ENCODE data around the gene IL17B.
"Not testable (repeated sequence)": the region's sequence is repeated elsewhere in the genome, so short reads cannot be mapped to it uniquely, and the experiment has no call there.

The IL17B gene

DNA sequence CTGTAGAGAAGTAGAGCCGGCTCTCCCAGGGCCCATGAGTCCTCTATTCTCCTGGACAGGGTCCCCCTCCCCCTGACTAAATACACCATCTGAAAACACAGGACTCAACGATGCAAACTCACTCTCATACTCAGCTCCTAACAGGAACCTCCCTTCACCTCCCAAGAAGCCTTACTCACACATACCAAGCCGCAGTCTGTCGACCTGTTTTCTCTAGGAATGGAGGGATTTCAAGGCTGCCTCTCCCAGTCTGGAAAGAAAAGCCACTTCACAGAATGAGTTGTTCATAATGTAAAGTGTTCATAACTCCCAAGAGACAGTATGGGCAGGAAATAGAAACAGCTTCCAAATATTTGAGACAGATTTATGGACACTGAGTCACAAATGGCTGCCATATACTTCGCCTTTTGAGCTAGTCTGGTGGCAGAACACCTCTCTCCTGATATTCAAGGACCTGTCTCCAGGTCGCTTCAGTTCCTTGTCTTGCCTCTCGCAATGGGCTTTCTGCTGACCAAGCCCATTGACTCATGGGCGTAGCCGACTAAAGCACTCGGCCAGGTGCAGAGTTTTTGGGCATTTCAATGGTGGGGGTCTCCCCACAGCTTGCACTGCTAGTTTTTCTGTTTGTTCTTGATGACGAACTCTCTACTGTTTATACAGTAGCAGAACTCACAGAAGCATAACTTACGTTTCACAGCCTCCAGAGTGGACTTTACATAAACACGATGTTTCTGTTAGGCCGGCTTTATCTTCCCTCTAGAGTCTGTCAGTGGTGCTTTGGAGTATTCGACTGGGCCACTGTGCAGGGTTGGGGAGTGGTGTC, 25.0 kb upstream of the IL17B start:
- no peak for DNase-seq (ENCODE audit: low read depth in 1 of 2, low spot score in 1 of 2)
- in situ Hi-C loops (cut with HindIII; ENCODE audit: low pct_unique_long_range_greater_than_20kb, low sequenced_read_pairs): no loop called here
- TF ChIP-seq JUND (IDR thresholded peaks at IDR 0.05; ENCODE audit: low read depth): no peak

DNA sequence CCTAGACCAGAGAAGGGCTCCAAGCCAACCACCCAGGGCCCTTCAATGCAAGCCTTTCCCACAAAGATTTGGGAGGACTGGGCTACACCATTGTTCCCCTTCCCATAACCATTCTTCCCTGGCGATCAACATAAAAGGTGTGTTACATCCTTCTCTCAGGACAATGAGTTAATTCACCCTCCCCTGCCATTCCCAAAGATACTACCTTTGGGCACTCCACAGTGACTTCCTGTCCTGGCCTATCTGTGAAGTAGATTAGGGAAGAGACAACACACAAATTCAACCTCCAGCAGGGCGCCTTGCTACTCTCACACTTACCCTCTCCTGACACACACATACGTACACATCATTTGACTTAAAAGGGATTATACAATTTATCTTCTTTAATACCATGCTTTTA, 23.2 kb upstream of the IL17B start:
- in situ Hi-C loops (cut with HindIII; ENCODE audit: low pct_unique_long_range_greater_than_20kb, low sequenced_read_pairs): no loop called here
- DNase-seq (ENCODE audit: low read depth in 1 of 2, low spot score in 1 of 2): no peak
- TF ChIP-seq JUND (IDR thresholded peaks at IDR 0.05; ENCODE audit: low read depth): no peak

DNA sequence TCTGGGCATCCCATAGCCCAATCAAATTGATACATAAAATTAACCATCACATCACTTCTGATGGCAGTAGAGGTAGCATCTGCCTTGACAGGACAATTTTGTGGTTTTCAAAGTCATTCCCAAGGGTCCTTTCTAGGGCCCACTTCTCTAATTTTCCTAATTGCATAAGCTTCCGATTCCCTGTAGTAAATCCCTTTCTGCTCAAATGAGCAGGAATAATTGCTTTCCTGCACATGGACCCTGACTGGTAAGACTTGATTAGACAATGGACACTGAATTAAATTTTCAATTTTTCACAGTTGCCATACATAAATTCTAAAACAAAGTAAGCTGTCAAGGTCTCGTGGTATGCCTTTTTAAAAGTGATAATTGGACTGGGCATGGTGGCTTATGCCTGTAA, 22.0 kb upstream of the IL17B start:
- TF ChIP-seq JUND (IDR thresholded peaks at IDR 0.05; ENCODE audit: low read depth): no peak
- DNase-seq (ENCODE audit: low read depth in 1 of 2, low spot score in 1 of 2): no peak
- in situ Hi-C loops (cut with HindIII; ENCODE audit: low pct_unique_long_range_greater_than_20kb, low sequenced_read_pairs): no loop called here

DNA sequence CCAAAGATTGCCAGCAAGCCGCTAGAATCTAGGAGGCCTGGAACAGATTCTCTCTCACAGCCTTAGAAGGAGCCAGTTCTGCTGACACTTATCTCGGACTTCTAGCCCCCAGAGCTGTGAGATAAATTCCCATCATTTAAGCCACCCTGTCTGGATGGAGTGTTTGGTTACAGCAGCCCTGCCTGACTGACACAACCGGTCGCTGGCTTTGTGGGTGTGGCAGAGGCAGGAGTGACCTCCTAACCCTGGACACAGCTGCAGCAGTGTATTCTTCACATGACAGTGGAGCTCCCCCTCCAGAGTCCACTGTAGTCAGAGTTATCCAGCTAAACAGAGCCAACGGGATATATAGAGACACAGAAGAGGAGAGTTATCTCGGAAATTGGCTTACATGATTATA, 21.2 kb upstream of the IL17B start:
- no peak for DNase-seq (ENCODE audit: low read depth in 1 of 2, low spot score in 1 of 2)
- in situ Hi-C loops (cut with HindIII; ENCODE audit: low pct_unique_long_range_greater_than_20kb, low sequenced_read_pairs): no loop called here
- TF ChIP-seq JUND (IDR thresholded peaks at IDR 0.05; ENCODE audit: low read depth): no peak

DNA sequence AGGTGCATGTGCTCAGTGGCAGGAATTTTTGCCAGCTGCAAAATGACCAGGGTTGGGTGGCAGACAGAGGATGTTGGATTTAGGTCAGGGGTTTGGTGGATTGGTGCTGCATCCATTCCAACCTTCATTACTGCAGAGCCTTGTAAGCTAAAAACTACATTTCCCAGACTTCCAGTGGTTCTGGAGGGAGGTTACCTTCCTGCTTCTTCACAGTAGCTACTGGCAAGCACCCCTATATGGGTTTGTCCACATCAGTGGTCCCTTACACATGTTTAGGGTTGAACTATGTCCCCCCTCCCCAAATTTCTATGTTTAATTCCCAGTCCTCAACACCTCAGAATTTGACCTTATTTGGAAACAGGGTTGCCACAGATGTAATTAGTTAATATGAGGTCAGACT, 20.7 kb upstream of the IL17B start:
- no peak for TF ChIP-seq JUND (IDR thresholded peaks at IDR 0.05; ENCODE audit: low read depth)

DNA sequence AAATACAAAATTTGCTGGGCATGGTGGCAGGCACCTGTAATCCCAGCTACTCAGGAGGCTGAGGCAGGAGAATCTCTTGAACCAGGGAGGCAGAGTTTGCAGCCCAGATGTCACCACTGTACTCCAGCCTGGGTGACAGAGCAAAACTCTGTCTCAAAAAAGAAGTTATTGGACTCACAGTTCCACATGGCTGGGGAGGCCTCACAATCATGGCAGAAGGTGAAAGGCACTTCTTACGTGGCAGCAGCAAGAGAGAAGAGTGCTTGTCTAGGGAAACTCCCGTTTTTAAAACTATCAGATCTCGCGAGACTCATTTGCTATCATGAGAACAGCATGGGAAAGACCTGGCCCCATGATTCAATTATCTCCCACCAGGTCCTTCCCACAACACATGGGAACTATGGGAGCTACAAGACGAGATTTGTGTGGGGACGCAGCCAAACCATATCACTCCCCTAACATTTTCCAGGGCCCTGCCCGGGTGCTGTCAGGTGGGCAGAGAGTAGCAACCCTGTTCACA, 19.7 kb upstream of the IL17B start:
- in situ Hi-C loops (cut with HindIII; ENCODE audit: low pct_unique_long_range_greater_than_20kb, low sequenced_read_pairs); DNase-seq (ENCODE audit: low read depth in 1 of 2, low spot score in 1 of 2): not testable (repeated sequence)

More for the DNA sequence above, 20.7 kb upstream of the IL17B start:
- in situ Hi-C loops (cut with HindIII; ENCODE audit: low pct_unique_long_range_greater_than_20kb, low sequenced_read_pairs): no loop called here
- no peak for DNase-seq (ENCODE audit: low read depth in 1 of 2, low spot score in 1 of 2)

DNA sequence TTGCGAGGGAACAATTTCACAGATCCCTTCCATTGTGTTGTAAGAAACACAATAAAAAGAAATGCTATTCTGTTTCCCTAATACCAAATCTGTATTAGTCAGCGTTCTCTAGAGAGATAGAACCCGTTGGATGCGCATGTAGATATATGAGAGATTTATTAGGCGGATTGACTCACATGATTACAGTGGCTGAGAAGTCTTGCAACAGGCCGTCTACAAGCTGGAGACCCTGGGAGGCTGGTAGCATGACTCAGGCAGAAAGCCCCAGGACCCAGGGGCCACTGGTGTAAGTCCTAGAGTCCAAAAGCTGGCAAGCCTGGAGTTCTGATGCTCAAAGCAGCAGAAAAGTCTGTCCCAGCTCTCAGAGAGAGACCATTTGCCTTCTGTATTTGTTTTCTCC, 18.4 kb upstream of the IL17B start:
- in situ Hi-C loops (cut with HindIII; ENCODE audit: low pct_unique_long_range_greater_than_20kb, low sequenced_read_pairs): no loop called here
- TF ChIP-seq JUND (IDR thresholded peaks at IDR 0.05; ENCODE audit: low read depth): no peak
- no peak for DNase-seq (ENCODE audit: low read depth in 1 of 2, low spot score in 1 of 2)

DNA sequence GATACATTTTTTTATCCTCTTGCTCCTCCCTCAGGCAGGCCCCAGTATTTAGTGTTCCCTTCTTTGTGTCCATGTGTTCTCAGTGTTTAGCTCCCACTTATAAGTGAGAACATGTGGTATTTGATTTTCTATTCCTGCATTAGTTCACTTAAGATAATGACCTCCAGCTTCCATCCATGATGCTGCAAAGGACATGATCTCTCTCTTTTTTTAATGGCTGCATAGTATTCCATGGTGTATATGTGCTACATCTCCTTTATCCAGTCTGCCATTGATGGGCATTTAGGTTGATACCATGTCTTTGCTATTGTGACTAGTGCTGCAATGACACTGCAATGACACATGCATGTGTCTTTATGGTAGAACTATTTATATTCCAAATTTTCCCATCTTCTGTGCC, 15.9 kb upstream of the IL17B start:
- in situ Hi-C loops (cut with HindIII; ENCODE audit: low pct_unique_long_range_greater_than_20kb, low sequenced_read_pairs); DNase-seq (ENCODE audit: low read depth in 1 of 2, low spot score in 1 of 2): not testable (repeated sequence)

DNA sequence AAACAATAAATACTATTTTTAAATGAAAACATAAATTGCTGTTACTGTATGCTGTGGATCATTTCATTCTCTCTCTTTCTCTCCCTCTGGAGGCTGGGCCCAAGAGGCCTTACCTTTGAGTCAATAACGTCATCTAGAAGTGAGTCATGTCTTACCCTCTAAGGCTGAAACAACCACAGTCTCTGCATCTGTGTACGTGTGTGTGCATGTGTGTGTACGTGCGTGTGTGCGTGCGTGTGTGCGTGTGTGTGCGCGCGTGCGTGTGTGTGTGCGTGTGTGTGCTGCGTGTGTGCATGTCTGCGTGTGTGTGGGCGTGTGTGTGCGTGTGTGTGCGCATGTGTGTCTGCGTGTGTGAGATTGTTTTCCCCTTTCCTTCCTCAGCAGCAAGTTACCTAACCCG, 13.6 kb upstream of the IL17B start:
- no peak for TF ChIP-seq JUND (IDR thresholded peaks at IDR 0.05; ENCODE audit: low read depth)
- in situ Hi-C loops (cut with HindIII; ENCODE audit: low pct_unique_long_range_greater_than_20kb, low sequenced_read_pairs): no loop called here
- no peak for DNase-seq (ENCODE audit: low read depth in 1 of 2, low spot score in 1 of 2)

DNA sequence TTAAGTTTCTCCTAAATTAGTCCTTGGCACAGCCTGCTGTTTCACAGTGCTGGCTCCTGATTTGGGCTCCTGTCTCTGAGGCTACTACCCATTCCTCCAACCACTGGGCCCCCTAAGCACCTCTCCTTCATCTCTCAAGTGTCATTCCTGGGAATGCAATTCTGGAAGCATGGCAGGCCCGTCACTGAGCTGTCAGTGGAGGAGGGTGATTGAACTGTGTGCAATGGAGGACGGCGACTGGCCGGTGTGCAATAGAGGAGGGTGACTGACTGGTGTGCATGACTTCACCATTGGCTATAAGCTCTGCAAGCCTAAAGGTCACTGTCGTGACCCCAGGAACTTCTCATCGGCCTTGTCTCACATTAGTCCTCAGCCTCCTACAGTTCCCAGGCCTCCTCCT, 12.4 kb upstream of the IL17B start:
- no peak for TF ChIP-seq JUND (IDR thresholded peaks at IDR 0.05; ENCODE audit: low read depth)
- DNase-seq (ENCODE audit: low read depth in 1 of 2, low spot score in 1 of 2): no peak
- in situ Hi-C loops (cut with HindIII; ENCODE audit: low pct_unique_long_range_greater_than_20kb, low sequenced_read_pairs): no loop called here

DNA sequence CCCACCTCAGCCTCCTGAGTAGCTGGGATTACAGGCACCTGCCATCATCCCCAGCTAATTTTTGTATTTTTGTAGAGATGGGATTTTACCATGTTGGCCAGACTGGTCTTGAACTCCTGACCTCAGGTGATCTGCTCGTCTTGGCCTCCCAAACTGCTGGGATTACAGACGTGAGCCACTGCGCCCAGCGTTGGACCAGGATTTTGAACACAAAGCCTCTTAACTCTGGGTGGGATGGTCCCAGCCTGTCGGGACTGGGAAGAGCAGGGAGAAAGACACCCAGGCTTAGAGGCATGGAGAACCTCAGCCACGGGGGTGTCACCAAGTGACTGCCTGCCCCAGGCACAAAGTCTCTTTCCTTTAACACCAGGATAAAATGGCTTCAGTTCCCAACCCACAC, 12.0 kb upstream of the IL17B start:
- DNase-seq (ENCODE audit: low read depth in 1 of 2, low spot score in 1 of 2); in situ Hi-C loops (cut with HindIII; ENCODE audit: low pct_unique_long_range_greater_than_20kb, low sequenced_read_pairs): not testable (repeated sequence)

DNA sequence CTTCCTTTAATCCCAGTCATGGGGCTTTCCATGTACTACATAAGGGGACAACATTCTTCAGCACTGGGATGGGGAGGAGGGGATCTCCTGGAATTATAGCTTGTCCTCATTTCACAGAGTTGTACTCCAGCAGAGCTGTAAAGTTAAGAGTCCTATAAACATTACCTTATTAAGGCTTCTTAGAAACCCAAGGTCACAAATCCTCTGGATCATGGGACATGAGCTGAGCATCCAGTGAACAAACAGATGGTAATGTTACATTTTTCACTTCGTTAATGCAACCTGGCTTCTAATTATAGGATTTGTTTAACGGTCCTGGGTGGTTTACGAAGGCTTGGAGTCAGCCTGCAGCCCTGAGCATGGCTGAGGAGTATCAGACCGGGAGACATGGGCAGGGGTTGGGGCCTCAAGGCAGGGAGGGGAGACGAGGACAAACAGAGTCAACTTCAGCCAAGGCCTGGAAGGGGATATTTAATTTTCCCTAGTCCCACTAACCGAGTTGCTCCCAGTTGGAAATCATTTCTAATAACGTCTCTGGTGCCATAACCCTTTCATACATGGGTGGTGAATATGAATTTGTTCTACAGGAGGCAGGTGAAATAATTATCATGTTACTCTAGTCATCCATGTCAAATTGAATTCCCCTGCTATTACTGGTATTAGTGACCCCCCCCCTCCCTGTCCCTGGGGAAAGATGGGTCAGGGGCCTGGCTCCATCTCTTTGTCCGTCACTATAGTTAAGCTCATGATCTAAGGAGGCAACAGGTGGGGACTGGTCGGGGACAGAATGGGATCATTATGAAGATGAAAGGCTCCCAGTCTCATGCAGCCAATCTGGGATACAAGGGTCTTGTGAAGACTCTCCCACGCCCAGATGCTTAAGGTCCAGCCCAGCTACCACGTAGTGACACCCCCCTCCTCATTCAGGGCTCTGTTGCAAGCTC, 10.7 kb upstream of the IL17B start:
- in situ Hi-C loops (cut with HindIII; ENCODE audit: low pct_unique_long_range_greater_than_20kb, low sequenced_read_pairs): no loop called here
- no peak for DNase-seq (ENCODE audit: low read depth in 1 of 2, low spot score in 1 of 2)
- no peak for TF ChIP-seq JUND (IDR thresholded peaks at IDR 0.05; ENCODE audit: low read depth)

All from T47D (cell line).